Measurements from ENCODE around the gene AADAC.

DNA sequence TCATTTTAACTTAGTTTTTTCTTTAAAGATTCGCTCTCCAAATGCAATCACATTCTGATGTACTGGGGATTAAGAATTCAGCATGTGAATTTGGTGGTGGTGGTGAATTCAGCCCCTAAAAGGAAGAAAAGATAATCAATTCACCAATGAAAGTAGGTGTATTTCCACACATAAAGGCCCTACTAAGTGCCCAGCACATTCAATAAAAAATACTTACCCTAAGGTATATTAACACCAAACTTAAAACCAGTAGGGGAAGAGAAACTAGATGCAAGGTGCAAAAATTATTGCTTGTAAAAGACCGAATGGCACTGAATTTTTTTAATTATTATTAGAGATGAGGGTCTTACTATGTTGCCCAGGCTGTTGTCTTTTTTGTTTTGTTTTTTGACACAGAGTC is 42.7 kb downstream of the AADAC start:
- TF ChIP-seq, protein P1, sequence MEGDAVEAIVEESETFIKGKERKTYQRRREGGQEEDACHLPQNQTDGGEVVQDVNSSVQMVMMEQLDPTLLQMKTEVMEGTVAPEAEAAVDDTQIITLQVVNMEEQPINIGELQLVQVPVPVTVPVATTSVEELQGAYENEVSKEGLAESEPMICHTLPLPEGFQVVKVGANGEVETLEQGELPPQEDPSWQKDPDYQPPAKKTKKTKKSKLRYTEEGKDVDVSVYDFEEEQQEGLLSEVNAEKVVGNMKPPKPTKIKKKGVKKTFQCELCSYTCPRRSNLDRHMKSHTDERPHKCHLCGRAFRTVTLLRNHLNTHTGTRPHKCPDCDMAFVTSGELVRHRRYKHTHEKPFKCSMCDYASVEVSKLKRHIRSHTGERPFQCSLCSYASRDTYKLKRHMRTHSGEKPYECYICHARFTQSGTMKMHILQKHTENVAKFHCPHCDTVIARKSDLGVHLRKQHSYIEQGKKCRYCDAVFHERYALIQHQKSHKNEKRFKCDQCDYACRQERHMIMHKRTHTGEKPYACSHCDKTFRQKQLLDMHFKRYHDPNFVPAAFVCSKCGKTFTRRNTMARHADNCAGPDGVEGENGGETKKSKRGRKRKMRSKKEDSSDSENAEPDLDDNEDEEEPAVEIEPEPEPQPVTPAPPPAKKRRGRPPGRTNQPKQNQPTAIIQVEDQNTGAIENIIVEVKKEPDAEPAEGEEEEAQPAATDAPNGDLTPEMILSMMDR (IDR thresholded peaks at IDR 0.05; ENCODE audit: low read depth, low read length, poor library complexity, severe bottlenecking): no peak
- TF ChIP-seq EZH2phosphoT487 (IDR thresholded peaks at IDR 0.05; ENCODE audit: borderline replicate concordance, low read length): no peak
